Fibroblast of pulmonary artery (primary cell): ENCODE data around the gene ZDHHC14.
A peak's percentile ranks its signal among the peaks of the same experiment; 100 is the strongest.

Source experiments
- DNase-seq: peaks from one replicate; pipeline ENCODE4 v3.0.0-alpha.2; 2010; ENCODE audit warnings: low read depth
- H3K4me3 ChIP-seq: replicated peaks from 2 replicates; pipeline ENCODE4 v1.5.1; 2011; ENCODE audit warnings: low read depth, mild to moderate bottlenecking, control low read depth, low read length, moderate library complexity
- TF ChIP-seq, protein P1 (sequence below): IDR thresholded peaks from 2 replicates; pipeline ENCODE4 v1.5.1; 2011; ENCODE audit warnings: mild to moderate bottlenecking, control low read depth, low read length, inconsistent platforms; ENCODE audit errors: missing control alignments

The ZDHHC14 gene

DNA sequence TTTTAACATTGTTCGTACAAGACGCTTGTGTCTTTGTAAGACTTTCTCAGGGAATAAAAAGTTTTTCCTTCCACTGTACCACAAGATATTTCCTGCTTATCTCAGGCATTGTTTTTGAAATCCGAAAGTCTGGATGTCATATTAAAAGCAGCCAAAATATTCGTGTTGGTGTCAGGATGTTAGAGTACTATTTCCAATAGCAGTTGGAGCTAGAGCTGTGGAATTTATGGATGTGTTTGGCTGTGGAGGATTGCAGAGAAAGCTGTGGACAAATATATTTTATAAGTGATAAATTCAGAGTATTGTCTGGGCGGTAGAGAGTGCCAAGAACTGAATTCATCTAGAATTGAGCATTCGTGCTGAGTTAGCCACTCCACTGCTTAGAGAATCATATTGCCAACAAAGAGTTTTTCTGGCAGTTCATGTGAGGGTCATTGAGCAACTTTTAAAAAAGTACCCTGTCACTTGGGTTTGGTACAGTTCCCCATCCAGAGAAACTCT is 57.7 kb downstream of the ZDHHC14 start:
- H3K4me3 ChIP-seq, result peak overlapping the region; percentile 1
- DNase-seq, result peak; percentile 68
- TF ChIP-seq, protein P1, sequence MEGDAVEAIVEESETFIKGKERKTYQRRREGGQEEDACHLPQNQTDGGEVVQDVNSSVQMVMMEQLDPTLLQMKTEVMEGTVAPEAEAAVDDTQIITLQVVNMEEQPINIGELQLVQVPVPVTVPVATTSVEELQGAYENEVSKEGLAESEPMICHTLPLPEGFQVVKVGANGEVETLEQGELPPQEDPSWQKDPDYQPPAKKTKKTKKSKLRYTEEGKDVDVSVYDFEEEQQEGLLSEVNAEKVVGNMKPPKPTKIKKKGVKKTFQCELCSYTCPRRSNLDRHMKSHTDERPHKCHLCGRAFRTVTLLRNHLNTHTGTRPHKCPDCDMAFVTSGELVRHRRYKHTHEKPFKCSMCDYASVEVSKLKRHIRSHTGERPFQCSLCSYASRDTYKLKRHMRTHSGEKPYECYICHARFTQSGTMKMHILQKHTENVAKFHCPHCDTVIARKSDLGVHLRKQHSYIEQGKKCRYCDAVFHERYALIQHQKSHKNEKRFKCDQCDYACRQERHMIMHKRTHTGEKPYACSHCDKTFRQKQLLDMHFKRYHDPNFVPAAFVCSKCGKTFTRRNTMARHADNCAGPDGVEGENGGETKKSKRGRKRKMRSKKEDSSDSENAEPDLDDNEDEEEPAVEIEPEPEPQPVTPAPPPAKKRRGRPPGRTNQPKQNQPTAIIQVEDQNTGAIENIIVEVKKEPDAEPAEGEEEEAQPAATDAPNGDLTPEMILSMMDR, result no peak

DNA sequence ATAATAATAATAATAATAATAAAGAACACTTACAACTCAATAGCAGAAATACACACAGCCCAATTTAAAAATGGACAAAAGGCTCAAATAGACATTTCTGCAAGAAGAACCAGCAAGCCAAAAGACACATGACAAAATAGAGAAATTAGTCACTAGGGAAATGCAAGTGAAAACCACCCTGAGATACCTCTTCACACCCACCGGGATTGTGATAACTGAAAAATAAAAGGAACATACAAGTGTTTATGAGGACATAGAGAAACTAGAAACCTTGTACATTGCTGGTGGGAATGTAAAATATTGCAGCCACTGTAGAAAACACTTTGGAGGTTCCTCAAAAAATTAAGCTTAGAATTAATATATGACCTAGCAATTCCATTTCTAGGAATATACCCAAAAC is 59.2 kb downstream of the ZDHHC14 start:
- no peak overlapping the region for H3K4me3 ChIP-seq
- DNase-seq, result no peak
- TF ChIP-seq, protein P1, result no peak

DNA sequence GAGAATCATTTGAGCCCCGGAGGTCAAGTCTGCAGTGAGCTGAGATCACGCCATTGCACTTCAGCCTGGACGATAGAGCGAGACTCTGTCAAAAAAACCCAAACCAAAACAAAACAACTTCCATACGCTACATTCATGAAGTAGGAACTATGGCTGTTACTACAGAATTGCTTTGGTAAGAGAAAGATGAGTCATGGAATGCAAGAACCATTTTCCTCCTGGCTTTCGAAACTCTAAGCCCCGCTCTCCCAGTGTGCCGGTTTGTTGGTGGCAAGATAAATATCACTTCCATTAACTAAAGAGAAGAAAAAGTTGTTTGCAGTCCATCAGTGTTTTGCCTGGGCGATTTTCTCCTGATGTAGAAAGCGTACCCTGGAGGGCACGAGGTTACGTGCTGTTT is 61.3 kb downstream of the ZDHHC14 start:
- TF ChIP-seq, protein P1, result no peak
- peak; percentile 35 for DNase-seq
- no peak overlapping the region for H3K4me3 ChIP-seq

DNA sequence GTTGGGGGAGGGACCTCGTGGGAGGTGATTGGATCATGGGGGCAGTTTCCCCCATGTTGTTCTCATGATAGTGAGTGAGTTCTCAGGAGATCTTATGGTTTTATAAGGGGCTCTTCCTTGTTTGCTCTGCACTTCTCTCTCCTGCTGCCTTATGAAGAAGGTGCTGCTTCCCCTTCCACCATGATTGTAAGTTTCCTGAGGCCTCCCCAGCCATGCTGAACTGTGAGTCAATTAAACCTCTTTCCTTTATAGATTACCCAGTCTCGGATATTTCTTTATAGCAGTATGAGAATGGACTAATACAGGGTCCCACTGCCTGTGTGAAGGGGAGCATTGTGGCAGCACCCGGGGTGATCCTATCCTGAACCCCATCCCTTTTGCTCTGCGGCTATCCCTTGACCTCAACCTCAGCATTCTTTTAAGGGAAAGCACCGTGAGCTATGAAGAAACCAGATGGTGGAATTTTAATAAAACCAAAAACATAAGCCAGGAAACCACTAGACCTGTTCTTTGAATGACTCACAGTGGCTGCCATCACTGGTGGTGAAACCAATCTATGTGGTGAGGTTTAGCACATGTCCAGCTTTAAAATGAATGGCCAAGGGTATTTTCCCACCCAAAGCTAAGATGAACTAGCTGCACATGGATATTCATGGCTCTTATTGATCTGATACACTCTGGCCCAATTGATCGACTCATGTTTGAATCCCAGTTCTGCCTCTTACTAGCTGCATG is 62.2 kb downstream of the ZDHHC14 start:
- DNase-seq, result peak; percentile 62
- TF ChIP-seq, protein P1, result no peak
- H3K4me3 ChIP-seq, result no peak overlapping the region

DNA sequence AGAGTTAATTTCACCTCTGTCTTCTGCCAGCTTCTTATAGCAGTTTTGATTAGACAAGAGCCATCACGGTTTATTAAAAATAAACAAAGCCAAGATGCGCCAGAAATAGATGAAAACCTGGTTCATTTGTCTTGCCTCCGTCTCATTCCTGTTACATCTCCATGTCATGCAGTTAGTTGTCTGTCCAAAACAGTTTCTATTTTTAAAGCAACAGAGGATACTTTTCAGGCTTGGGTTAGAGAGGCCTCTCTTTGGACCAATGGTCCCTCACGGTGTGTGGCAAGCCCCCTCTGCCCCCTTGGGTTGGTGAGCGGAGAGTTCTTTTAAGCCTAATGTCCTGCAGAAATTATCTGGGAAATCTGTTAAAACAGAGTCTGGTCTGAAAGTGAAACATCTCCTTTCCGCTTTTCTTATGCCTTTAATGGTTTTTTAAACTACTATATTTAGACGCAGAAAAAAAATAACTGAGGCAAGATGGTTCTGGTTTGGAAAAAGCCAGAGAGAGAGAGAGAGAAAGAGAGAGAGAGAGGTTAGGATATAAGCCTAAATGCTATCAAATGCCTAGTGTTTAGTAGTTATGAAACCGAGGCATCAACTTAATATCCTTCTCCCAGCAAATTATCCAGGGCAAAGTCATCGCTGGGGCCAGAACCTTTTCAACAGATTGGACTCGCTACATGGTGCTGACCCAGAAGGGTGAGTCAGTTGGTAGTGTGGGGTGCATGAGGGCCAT is 64.5 kb downstream of the ZDHHC14 start:
- no peak for DNase-seq
- TF ChIP-seq, protein P1, result no peak
- H3K4me3 ChIP-seq, result no peak overlapping the region

DNA sequence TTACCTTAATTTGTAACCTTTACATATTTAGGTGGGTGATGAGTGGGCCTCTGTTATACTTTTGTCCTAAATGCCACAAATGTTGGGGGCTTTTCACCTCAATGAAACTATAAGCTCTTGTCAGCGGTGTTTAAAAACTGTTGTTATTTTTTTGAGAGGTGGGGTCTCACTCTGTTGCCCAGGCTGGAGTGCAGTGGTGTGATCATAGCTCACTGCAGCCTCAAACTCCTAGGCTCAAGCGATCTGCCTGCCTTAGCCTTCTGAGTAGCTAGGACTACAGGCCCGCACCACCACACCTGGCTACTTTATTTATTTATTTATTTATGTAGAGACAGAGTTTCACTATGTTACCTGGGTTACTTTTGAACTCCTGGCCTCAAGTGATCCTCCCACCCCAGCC is 66.7 kb downstream of the ZDHHC14 start:
- no peak for DNase-seq
- H3K4me3 ChIP-seq, result no peak overlapping the region
- TF ChIP-seq, protein P1, result no peak
